Transverse colon (tissue), 4 donors: Measurements from ENCODE around the gene ENGASE. TPM values are rescaled to one million over a fixed set of nuclear protein-coding genes. Genes with fewer than 3 reads are reported as not detected.

ENCODE experiments used
- DNase-seq: peaks from one replicate; pipeline ENCODE4 v3.0.0-alpha.2; 2019
- H3K27ac ChIP-seq, 4 donors: fragments of 200-600 bp; sonication (generic); 2 replicates each; pipeline ENCODE4 v1.5.1; 2016 to 2018; ENCODE audit warnings: inconsistent platforms in 4 of 4
- H3K27me3 ChIP-seq: fragments of 200-600 bp; sonication (generic); 2 replicates; pipeline ENCODE4 v1.5.1; 2017; ENCODE audit warnings: inconsistent platforms
- H3K36me3 ChIP-seq, 4 donors: fragments of 200-600 bp; sonication (generic); 2 replicates each; pipeline ENCODE4 v1.5.1; 2017 to 2019; ENCODE audit warnings: inconsistent platforms in 4 of 4
- H3K4me1 ChIP-seq, 4 donors: fragments of 200-600 bp; sonication (generic); 2 replicates each; pipeline ENCODE4 v1.5.1; 2017 to 2020; ENCODE audit warnings: inconsistent platforms in 4 of 4
- H3K4me3 ChIP-seq, 4 donors: fragments of 200-600 bp; sonication (generic); 1 replicate in 1 of 4; 2 replicates in 3 of 4; pipeline versions ENCODE4 v1.5.1 to v1.6.1; 2017 to 2019; ENCODE audit warnings: inconsistent platforms in 4 of 4
- H3K9me3 ChIP-seq, 2 donors: fragments of 200-600 bp; sonication (generic); 2 replicates each; pipeline ENCODE4 v1.5.1; 2017 to 2019; ENCODE audit warnings: inconsistent platforms in 2 of 2
- CTCF ChIP-seq, 5 experiments: fragments of 200-600 bp in 3 of 5; fragments of 450-650 bp in 2 of 5; sonication (generic) in 3 of 5; IDR thresholded peaks; 1 replicate in 2 of 5; 2 replicates in 3 of 5; pipeline ENCODE4 v1.5.1; 2016 to 2017; ENCODE audit warnings: antibody characterized with exemption in 5 of 5, inconsistent platforms in 3 of 5, mild to moderate bottlenecking in 2 of 5, moderate library complexity in 1 of 5
- EP300 ChIP-seq: sonication (generic); formaldehyde crosslinking; IDR thresholded peaks from one replicate; pipeline ENCODE4 v1.6.1; 2017; ENCODE audit warnings: antibody characterized with exemption, low read depth
- POLR2A ChIP-seq: fragments of 450-650 bp; IDR thresholded peaks from one replicate; pipeline ENCODE4 v1.6.1; 2016; ENCODE audit warnings: antibody characterized with exemption, mild to moderate bottlenecking, moderate library complexity
- POLR2AphosphoS5 ChIP-seq, 3 donors: sonication (generic); formaldehyde crosslinking; IDR thresholded peaks; one replicate each; pipeline ENCODE4 v1.6.1; 2016; ENCODE audit warnings: antibody characterized with exemption in 3 of 3
- WGBS, 2 donors: methylation state at CpG; one replicate each; pipeline ENCODE4 v1.1.5; 2018; ENCODE audit warnings: low coverage in 1 of 2; 5-methylcytosine and 5-hydroxymethylcytosine counted together
- in situ Hi-C, 4 donors: fragments of 200-750 bp; cut with MboI; loops; one replicate each; pipeline versions ENCODE4 v1.15.0 to v1.15.1; 2017; ENCODE audit warnings: low sequenced_read_pairs in 3 of 4, low pct_ligation_motif_present in 1 of 4, low pct_unique_long_range_greater_than_20kb in 1 of 4
- intact Hi-C: fragments of 100-400 bp; cut with DNase I; formaldehyde crosslinking; loops from one replicate; pipeline ENCODE4 v1.15.1; 2023; ENCODE audit warnings: low total_unique reads
- total RNA-seq, 4 donors: library from RNA; depleted of rRNA; stranded (reverse); fragments of >200 nt; gene quantifications; one replicate each; pipeline ENCODE4 v1.1.0, GENCODE V29; 2016

The ENGASE gene
- total RNA-seq, 4 donors from 2014 or later: 74.7 to 335 (median 121) TPM

DNA sequence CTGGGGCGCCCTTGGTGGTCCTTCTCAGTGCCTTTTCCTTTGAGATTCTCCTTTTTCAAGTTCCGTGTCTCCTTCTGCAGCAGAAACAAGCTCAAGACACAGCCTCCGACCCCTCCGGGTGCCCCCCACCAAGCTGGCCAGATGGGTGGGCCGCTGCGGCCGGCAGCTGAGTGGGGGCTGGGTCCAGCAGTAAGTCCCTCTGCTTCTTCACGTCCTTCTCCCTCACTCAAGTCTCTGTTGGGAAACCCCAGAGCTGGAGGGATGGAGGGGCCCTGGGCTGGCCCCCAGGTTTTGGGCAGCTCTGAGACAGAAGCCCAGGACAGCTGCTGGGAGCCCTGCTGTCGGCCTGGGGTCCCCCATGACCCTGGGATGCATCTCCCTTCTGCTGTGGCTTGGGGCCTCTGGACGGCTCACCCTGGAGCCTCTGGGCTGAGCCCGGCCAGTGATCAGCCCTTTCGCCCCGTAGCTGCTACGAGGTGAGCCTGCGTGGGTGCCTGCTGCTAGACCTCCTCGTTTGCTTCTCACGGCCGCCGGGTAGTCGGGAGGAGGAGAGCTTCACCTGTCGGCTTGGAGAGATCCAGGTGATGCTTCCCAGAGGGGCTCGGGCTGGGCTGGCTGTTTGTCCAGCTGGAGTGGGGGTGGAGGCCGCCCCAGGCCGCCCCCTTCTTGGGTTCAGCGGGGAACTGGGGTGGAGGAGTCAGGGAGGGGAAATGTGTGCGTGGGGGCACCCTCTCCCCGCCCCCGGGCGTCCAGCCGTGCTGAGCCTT, 10.7 kb downstream of the ENGASE start:
- in situ Hi-C loops: no loop called here
- H3K36me3 ChIP-seq: peaks cover 0 to 16% (median 4%) of the 10 kb centered on the region in 4 donors
- no peaks in the 10 kb centered on the region for H3K9me3 ChIP-seq
- no peak overlapping the region for H3K4me3 ChIP-seq
- H3K27ac ChIP-seq: no peak overlapping the region
- no peak for DNase-seq
- peaks cover 0 to 6% (median 3%) of the 10 kb centered on the region in 4 donors for H3K4me1 ChIP-seq
- intact Hi-C loops: loop anchor here (5.0 kb wide), 1 partner anchor 307 kb away; no protein-coding TSS in a partner anchor
- H3K27me3 ChIP-seq: peaks cover 6% of the 10 kb centered on the region
- TF ChIP-seq CTCF (IDR thresholded peaks at IDR 0.05) (no peak), POLR2A (no peak), POLR2AphosphoS5 (IDR thresholded peaks at IDR 0.05) (no peak), EP300 (no peak)
- 86% methylated on average over 25 of the region's 30 CpGs; no CpG with 5 or more reads in 1 of the 2 donors for WGBS, 2 donors

- intact Hi-C loops: loop anchor here (2.0 to 5.0 kb wide), 2 partner anchors 306 to 619 kb away; no protein-coding TSS in a partner anchor
These were observed 11.4 kb downstream of the ENGASE start for GRCh38 chr17:79085921-79086551.

GRCh38 chr17:79086609-79087427, 12.2 kb downstream of the ENGASE start:
- intact Hi-C loops: loop anchor here (2.0 to 5.0 kb wide), 2 partner anchors 305 to 618 kb away; no protein-coding TSS in a partner anchor
- in situ Hi-C loops: no loop called here
- 79 to 100% methylated on average over 1 to 30 of the region's 33 CpGs for WGBS, 2 donors
- Histone ChIP-seq H3K9me3 (no peaks in the 10 kb centered on the region), H3K27ac (no peak overlapping the region), H3K27me3 (peaks cover 18% of the 10 kb centered on the region), H3K4me3 (no peak overlapping the region), H3K4me1 (peaks cover 0 to 13% (median 4%) of the 10 kb centered on the region in 4 donors), H3K36me3 (peaks cover 0 to 16% (median 4%) of the 10 kb centered on the region in 4 donors)
- DNase-seq: no peak
- TF ChIP-seq CTCF (IDR thresholded peaks at IDR 0.05) (no peak), EP300 (no peak), POLR2A (no peak)

More at GRCh38 chr17:79085921-79086551, 11.4 kb downstream of the ENGASE start:
- no peaks in the 10 kb centered on the region for H3K9me3 ChIP-seq
- no peak for DNase-seq
- H3K36me3 ChIP-seq: peaks cover 0 to 16% (median 4%) of the 10 kb centered on the region in 4 donors
- no peak for TF ChIP-seq POLR2AphosphoS5 (IDR thresholded peaks at IDR 0.05)
- TF ChIP-seq EP300: no peak
- TF ChIP-seq POLR2A: no peak
- no peak for TF ChIP-seq CTCF (IDR thresholded peaks at IDR 0.05)
- H3K27me3 ChIP-seq: peaks cover 11% of the 10 kb centered on the region
- 93 to 100% methylated on average over 3 to 16 of the region's 28 CpGs for WGBS, 2 donors
- in situ Hi-C loops: no loop called here
- no peak overlapping the region for H3K4me3 ChIP-seq
- no peak overlapping the region for H3K27ac ChIP-seq
- peaks cover 0 to 13% (median 6%) of the 10 kb centered on the region in 4 donors for H3K4me1 ChIP-seq
